Left forelimb (tissue), 1 donor: ENCODE data around the gene DAP3.
"Not testable (repeated sequence)": the region's sequence is repeated elsewhere in the genome, so short reads cannot be mapped to it uniquely, and the experiment has no call there.

Experiments
- DNase-seq: peaks from one replicate; pipeline ENCODE4 v3.0.0-alpha.2; 2018; ENCODE audit warnings: low spot score

Gene DAP3

GRCh38 chr1:155719703-155720102 is 30.8 kb downstream of the DAP3 start:
- no peak for DNase-seq

- DNase-seq, result no peak
Observed at GRCh38 chr1:155725142-155725541, 36.3 kb downstream of the DAP3 start.

- DNase-seq, result no peak
Observed at GRCh38 chr1:155729031-155729898, 40.4 kb downstream of the DAP3 start.

- DNase-seq, result no peak
Observed at GRCh38 chr1:155740995-155741394, 52.1 kb downstream of the DAP3 start.

- DNase-seq, result no peak
Observed at GRCh38 chr1:155741908-155742307, 53.0 kb downstream of the DAP3 start.

GRCh38 chr1:155744711-155745283 is 55.9 kb downstream of the DAP3 start:
- no peak for DNase-seq

- peak; percentile 93 for DNase-seq
Observed at GRCh38 chr1:155745284-155746228, 56.7 kb downstream of the DAP3 start.

GRCh38 chr1:155747586-155747985 is 58.7 kb downstream of the DAP3 start:
- DNase-seq, result not testable (repeated sequence)

- not testable (repeated sequence) for DNase-seq
Observed at GRCh38 chr1:155748141-155748540, 59.2 kb downstream of the DAP3 start.

- not testable (repeated sequence) for DNase-seq
Observed at GRCh38 chr1:155759017-155759416, 70.1 kb downstream of the DAP3 start.

- no peak for DNase-seq
Observed at GRCh38 chr1:155759966-155760630, 71.2 kb downstream of the DAP3 start.

- DNase-seq, result no peak
Observed at GRCh38 chr1:155760751-155761475, 72.0 kb downstream of the DAP3 start.

- no peak for DNase-seq
Observed at GRCh38 chr1:155761736-155762405, 73.0 kb downstream of the DAP3 start.

GRCh38 chr1:155763090-155763815 is 74.4 kb downstream of the DAP3 start:
- not testable (repeated sequence) for DNase-seq

GRCh38 chr1:155763989-155764388 is 75.1 kb downstream of the DAP3 start:
- DNase-seq, result not testable (repeated sequence)

GRCh38 chr1:155767399-155767989 is 78.6 kb downstream of the DAP3 start:
- not testable (repeated sequence) for DNase-seq

- DNase-seq, result no peak
Observed at GRCh38 chr1:155769257-155769656, 80.4 kb downstream of the DAP3 start.

GRCh38 chr1:155773221-155773620 is 84.3 kb downstream of the DAP3 start:
- no peak for DNase-seq

GRCh38 chr1:155776414-155776813 is 87.5 kb downstream of the DAP3 start:
- no peak for DNase-seq
